Kidney epithelial cell (primary cell): ENCODE data around the gene XXYLT1. TPM values are rescaled to one million over a fixed set of nuclear protein-coding genes. Genes with fewer than 3 reads are reported as not detected.

Experiments used
- DNase-seq: peaks from one replicate; pipeline ENCODE4 v3.0.0-alpha.2; 2010; ENCODE audit warnings: low read depth
- H3K27me3 ChIP-seq: 2 replicates; pipeline ENCODE4 v1.6.0; 2011; ENCODE audit warnings: low read length; ENCODE audit not compliant: control insufficient read depth, insufficient read depth
- H3K36me3 ChIP-seq: 2 replicates; pipeline ENCODE4 v1.5.1; 2011; ENCODE audit warnings: low read length; ENCODE audit not compliant: control insufficient read depth, insufficient read depth
- H3K4me3 ChIP-seq: 2 replicates; pipeline ENCODE4 v1.5.1; 2011; ENCODE audit warnings: low read depth, mild to moderate bottlenecking, control low read depth, low read length
- total RNA-seq: library from RNA; depleted of rRNA; stranded (reverse); fragments of >200 nt; gene quantifications from 2 replicates; pipeline ENCODE4 v1.2.3, GENCODE V29; 2015
- TF ChIP-seq, protein P1 (sequence below): IDR thresholded peaks from 2 replicates; pipeline ENCODE4 v1.5.1; 2011; ENCODE audit warnings: mild to moderate bottlenecking, moderate library complexity, low read length, control low read depth, inconsistent platforms; ENCODE audit not compliant: insufficient read depth, poor library complexity, severe bottlenecking

XXYLT1 gene
- total RNA-seq, 1 donor from 2014 or later, result 18.7 TPM

DNA sequence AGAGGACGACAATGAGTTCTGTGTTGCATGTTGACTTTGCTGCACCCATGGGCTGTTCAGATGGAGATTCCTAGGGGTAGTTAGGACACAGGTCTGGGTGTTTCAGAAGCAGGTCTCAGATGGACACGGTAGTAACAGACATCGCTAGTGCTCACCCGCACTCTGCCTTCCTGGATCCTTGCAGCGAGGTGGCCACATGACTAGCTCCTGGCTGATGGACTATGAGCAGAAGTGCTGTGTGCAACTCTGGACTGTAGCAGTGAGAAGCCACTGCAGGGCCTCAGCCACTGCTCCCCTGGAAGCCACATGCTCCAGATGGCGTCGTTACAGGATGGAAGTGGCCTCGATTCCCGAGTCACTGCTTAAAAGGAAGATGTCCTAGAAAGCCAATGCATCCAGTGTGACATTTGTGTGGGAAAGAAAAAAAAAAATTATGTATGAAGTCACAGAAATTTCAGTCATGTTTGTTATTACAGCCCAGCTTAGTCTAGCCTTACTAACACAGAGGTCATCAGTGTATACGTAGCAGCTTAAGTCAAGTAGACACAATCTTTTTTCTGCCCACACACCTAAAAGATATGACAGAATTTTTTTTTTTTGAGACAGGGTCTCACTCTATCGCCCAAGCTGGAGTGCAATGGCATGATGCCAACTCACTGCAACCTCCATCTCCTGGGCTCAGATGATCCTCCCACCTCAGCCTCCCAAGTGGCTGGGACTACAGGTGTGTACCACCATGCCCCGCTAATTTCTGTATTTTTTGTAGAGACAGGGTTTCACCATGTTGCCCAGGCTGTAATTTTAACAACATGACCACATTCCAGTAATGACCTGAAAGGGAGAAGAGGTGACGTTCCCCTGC lies 95.3 kb downstream of the XXYLT1 start:
- no peak for DNase-seq
- H3K4me3 ChIP-seq, result no peak overlapping the region
- H3K36me3 ChIP-seq, result no peaks in the 10 kb centered on the region
- TF ChIP-seq, protein P1, sequence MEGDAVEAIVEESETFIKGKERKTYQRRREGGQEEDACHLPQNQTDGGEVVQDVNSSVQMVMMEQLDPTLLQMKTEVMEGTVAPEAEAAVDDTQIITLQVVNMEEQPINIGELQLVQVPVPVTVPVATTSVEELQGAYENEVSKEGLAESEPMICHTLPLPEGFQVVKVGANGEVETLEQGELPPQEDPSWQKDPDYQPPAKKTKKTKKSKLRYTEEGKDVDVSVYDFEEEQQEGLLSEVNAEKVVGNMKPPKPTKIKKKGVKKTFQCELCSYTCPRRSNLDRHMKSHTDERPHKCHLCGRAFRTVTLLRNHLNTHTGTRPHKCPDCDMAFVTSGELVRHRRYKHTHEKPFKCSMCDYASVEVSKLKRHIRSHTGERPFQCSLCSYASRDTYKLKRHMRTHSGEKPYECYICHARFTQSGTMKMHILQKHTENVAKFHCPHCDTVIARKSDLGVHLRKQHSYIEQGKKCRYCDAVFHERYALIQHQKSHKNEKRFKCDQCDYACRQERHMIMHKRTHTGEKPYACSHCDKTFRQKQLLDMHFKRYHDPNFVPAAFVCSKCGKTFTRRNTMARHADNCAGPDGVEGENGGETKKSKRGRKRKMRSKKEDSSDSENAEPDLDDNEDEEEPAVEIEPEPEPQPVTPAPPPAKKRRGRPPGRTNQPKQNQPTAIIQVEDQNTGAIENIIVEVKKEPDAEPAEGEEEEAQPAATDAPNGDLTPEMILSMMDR, result no peak
- H3K27me3 ChIP-seq, result no peaks in the 10 kb centered on the region

DNA sequence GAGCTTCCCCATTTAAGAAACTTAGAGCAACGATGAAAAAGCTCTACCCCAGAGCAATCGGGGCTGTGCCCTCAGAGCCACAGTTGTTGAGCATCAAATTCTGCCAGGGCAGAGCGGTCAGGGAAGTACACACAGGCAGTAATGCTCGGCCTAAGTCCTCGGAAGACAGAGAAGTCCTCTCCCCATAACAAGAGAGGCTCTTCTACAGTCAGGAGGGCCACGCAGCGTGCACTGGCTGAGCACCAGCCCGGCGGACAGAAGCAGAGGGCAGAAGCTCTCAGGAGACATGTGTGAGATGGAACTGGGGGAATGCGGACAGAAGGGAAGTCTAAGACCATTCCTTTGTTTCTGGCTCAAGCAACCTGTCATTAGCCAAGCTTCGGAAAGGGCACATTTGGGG lies 95.9 kb downstream of the XXYLT1 start:
- no peak overlapping the region for H3K4me3 ChIP-seq
- DNase-seq, result no peak
- no peaks in the 10 kb centered on the region for H3K36me3 ChIP-seq
- TF ChIP-seq, protein P1, result no peak
- no peaks in the 10 kb centered on the region for H3K27me3 ChIP-seq

- TF ChIP-seq, protein P1, result no peak
- no peak for DNase-seq
- H3K4me3 ChIP-seq, result no peak overlapping the region
- no peaks in the 10 kb centered on the region for H3K27me3 ChIP-seq
- no peaks in the 10 kb centered on the region for H3K36me3 ChIP-seq
These were observed 97.3 kb downstream of the XXYLT1 start for GRCh38 chr3:195173657-195174056.

- TF ChIP-seq, protein P1, result no peak
- DNase-seq, result no peak
- H3K36me3 ChIP-seq, result no peaks in the 10 kb centered on the region
- H3K27me3 ChIP-seq, result no peaks in the 10 kb centered on the region
- H3K4me3 ChIP-seq, result no peak overlapping the region
These were observed 98.1 kb downstream of the XXYLT1 start for GRCh38 chr3:195172896-195173295.

GRCh38 chr3:195172039-195172684 lies 98.8 kb downstream of the XXYLT1 start:
- Histone ChIP-seq H3K27me3 (no peaks in the 10 kb centered on the region), H3K4me3 (no peak overlapping the region), H3K36me3 (no peaks in the 10 kb centered on the region)
- TF ChIP-seq, protein P1, result no peak
- no peak for DNase-seq
